PC-3 (cell line): Measurements from ENCODE around the gene CCDC122. TPM values are rescaled to one million over a fixed set of nuclear protein-coding genes. Genes with fewer than 3 reads are reported as not detected.

ENCODE experiments used
- ATAC-seq: fragments of 200-7000 bp; cut with Tn5 transposase; 2 replicates; pipeline ENCODE4 v1.9.1; 2020; ENCODE audit warnings: mild to moderate bottlenecking, moderate library complexity
- BruUV-seq: library from RNA; stranded (reverse); fragments of 400-500 nt; replicated peaks from 2 replicates; lab custom pipeline; 2021; lab: Mats Ljungman, UMichigan
- CTCF ChIA-PET: fragments of 300-600 bp; sonication (Branson Sonifier 250); formaldehyde crosslinking; loops from one replicate; lab custom pipeline; 2022; ENCODE audit warnings: antibody characterized with exemption; lab: Charles Lee
- POLR2A ChIA-PET: fragments of 300-600 bp; sonication (Branson Sonifier 250); formaldehyde crosslinking; loops from one replicate; lab custom pipeline; 2022; ENCODE audit warnings: antibody characterized with exemption; ENCODE audit not compliant: unreplicated experiment; lab: Charles Lee
- DNase-seq: peaks from one replicate; pipeline ENCODE4 v3.0.0-alpha.2; 2015
- H2AFZ ChIP-seq: fragments of 300-600 bp; sonication (generic); 2 replicates; pipeline ENCODE4 v1.6.0; 2016; ENCODE audit warnings: antibody characterized with exemption, low read length
- H3F3A ChIP-seq: fragments of 300-600 bp; sonication (generic); one replicate; pipeline ENCODE4 v1.6.0; 2017; ENCODE audit warnings: antibody characterized with exemption, low read length, control low read depth, mild to moderate bottlenecking; ENCODE audit not compliant: unreplicated experiment
- H3K27ac ChIP-seq: fragments of 300-600 bp; sonication (generic); 2 replicates; pipeline ENCODE4 v1.5.1; 2016; ENCODE audit warnings: mild to moderate bottlenecking, low read length
- H3K27me3 ChIP-seq: fragments of 300-600 bp; sonication (generic); 2 replicates; pipeline ENCODE4 v1.6.1; 2016; ENCODE audit warnings: low read length, mixed read lengths
- H3K36me3 ChIP-seq: fragments of 300-600 bp; sonication (generic); 2 replicates; pipeline ENCODE4 v1.6.1; 2016; ENCODE audit warnings: low read depth, mixed run types, low read length, mixed read lengths
- H3K4me1 ChIP-seq: fragments of 300-600 bp; sonication (generic); 2 replicates; pipeline ENCODE4 v1.5.1; 2016; ENCODE audit warnings: low read length; ENCODE audit not compliant: insufficient read depth
- H3K4me2 ChIP-seq: fragments of 300-600 bp; sonication (generic); 2 replicates; pipeline ENCODE4 v1.6.0; 2016; ENCODE audit warnings: low read length
- H3K4me3 ChIP-seq: fragments of 300-600 bp; sonication (generic); 2 replicates; pipeline ENCODE4 v1.5.1; 2016; ENCODE audit warnings: mild to moderate bottlenecking, low read length, mixed read lengths
- H3K79me2 ChIP-seq: fragments of 300-600 bp; sonication (generic); 2 replicates; pipeline ENCODE4 v1.6.1; 2017; ENCODE audit warnings: low read length, mixed read lengths
- H3K9ac ChIP-seq: fragments of 300-600 bp; sonication (generic); 2 replicates; pipeline ENCODE4 v1.6.0; 2016; ENCODE audit warnings: mild to moderate bottlenecking, low read length
- H3K9me2 ChIP-seq: fragments of 300-600 bp; sonication (generic); replicated peaks from 2 replicates; pipeline ENCODE4 v1.6.1; 2016; ENCODE audit warnings: mixed run types, low read length, mixed read lengths
- H3K9me3 ChIP-seq: fragments of 300-600 bp; sonication (generic); 2 replicates; pipeline ENCODE4 v1.6.1; 2016; ENCODE audit warnings: low read length, mixed read lengths
- H4K20me1 ChIP-seq: fragments of 300-600 bp; sonication (generic); 2 replicates; pipeline ENCODE4 v1.6.1; 2016; ENCODE audit warnings: low read length, mixed read lengths
- EZH2 ChIP-seq: fragments of 300-600 bp; sonication (generic); IDR thresholded peaks from one replicate; pipeline ENCODE4 v1.6.1; 2017; ENCODE audit warnings: antibody characterized with exemption, mild to moderate bottlenecking, low read length; ENCODE audit not compliant: unreplicated experiment
- EZH2phosphoT487 ChIP-seq: fragments of 300-600 bp; sonication (generic); IDR thresholded peaks from 2 replicates; pipeline ENCODE4 v1.6.1; 2018; ENCODE audit warnings: mild to moderate bottlenecking, antibody characterized with exemption, low read length, borderline replicate concordance
- intact Hi-C: fragments of 100-400 bp; cut with micrococcal nuclease; formaldehyde crosslinking; loops from 2 replicates; pipeline ENCODE4 v1.9.0; 2023
- total RNA-seq: library from RNA; depleted of rRNA; stranded (reverse); fragments of >200 nt; gene quantifications from 2 replicates; pipeline ENCODE4 v1.2.3, GENCODE V29; 2014
- TF ChIP-seq, protein P1 (sequence below): fragments of 300-600 bp; sonication (generic); conservative IDR thresholded peaks from 2 replicates; pipeline ENCODE4 v1.5.1; 2017; ENCODE audit warnings: antibody characterized with exemption, low read depth, mild to moderate bottlenecking, low read length

The CCDC122 gene
- total RNA-seq, 1 experiment from 2014 or later, result 4.6 TPM

GRCh38 chr13:43864921-43865320 lies 14.6 kb downstream of the CCDC122 start:
- TF ChIP-seq, protein P1, sequence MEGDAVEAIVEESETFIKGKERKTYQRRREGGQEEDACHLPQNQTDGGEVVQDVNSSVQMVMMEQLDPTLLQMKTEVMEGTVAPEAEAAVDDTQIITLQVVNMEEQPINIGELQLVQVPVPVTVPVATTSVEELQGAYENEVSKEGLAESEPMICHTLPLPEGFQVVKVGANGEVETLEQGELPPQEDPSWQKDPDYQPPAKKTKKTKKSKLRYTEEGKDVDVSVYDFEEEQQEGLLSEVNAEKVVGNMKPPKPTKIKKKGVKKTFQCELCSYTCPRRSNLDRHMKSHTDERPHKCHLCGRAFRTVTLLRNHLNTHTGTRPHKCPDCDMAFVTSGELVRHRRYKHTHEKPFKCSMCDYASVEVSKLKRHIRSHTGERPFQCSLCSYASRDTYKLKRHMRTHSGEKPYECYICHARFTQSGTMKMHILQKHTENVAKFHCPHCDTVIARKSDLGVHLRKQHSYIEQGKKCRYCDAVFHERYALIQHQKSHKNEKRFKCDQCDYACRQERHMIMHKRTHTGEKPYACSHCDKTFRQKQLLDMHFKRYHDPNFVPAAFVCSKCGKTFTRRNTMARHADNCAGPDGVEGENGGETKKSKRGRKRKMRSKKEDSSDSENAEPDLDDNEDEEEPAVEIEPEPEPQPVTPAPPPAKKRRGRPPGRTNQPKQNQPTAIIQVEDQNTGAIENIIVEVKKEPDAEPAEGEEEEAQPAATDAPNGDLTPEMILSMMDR, result no peak
- TF ChIP-seq EZH2 (no peak), EZH2phosphoT487 (no peak)
- ChIA-PET POLR2A (no interaction called here), CTCF (no interaction called here)
- Histone ChIP-seq H3K9me3 (no peaks in the 10 kb centered on the region), H4K20me1 (no peaks in the 10 kb centered on the region), H3K79me2 (no peaks in the 10 kb centered on the region), H3F3A (no peaks in the 10 kb centered on the region), H3K27ac (no peak overlapping the region), H3K36me3 (no peaks in the 10 kb centered on the region), H3K4me3 (no peak overlapping the region), H3K9me2 (no peaks in the 10 kb centered on the region), H2AFZ (no peak overlapping the region), H3K4me1 (peaks cover 16% of the 10 kb centered on the region), H3K9ac (no peak overlapping the region), H3K4me2 (no peak overlapping the region), H3K27me3 (no peaks in the 10 kb centered on the region)
- DNase-seq (peak; percentile 50), ATAC-seq (no peak)
- intact Hi-C loops, result no loop called here
- BruUV-seq, result no TSS peak

DNA sequence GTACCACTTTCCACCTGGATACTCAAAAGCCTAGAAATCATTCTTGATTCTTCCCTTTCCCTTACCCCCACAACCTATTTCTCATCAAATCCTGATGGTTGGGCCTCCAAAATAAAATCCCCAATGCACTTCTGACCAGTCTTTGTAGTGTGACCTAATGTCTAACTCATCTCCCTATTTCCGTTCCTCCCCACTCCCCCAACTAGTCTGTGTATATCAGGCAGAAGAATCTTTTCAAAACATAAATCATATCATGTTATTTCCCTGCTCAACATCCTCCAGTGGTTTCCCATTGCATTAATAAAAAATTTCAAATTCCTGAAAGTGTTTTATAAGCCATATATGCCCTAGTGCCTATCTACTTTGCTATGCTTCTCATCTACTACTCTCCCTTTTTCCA lies 17.7 kb downstream of the CCDC122 start:
- TF ChIP-seq EZH2phosphoT487, result no peak
- no peak for TF ChIP-seq EZH2
- TF ChIP-seq, protein P1, result no peak
- Histone ChIP-seq H3K27me3 (no peaks in the 10 kb centered on the region), H3K36me3 (no peaks in the 10 kb centered on the region), H4K20me1 (no peaks in the 10 kb centered on the region), H3K9me2 (no peaks in the 10 kb centered on the region), H2AFZ (no peak overlapping the region), H3K79me2 (no peaks in the 10 kb centered on the region), H3K4me1 (peaks cover 16% of the 10 kb centered on the region), H3K4me2 (no peak overlapping the region), H3K9me3 (no peaks in the 10 kb centered on the region), H3K4me3 (no peak overlapping the region), H3F3A (no peaks in the 10 kb centered on the region), H3K27ac (no peak overlapping the region), H3K9ac (no peak overlapping the region)
- BruUV-seq, result no TSS peak
- CTCF ChIA-PET, result no interaction called here
- DNase-seq (no peak), ATAC-seq (no peak)
- POLR2A ChIA-PET, result no interaction called here
- intact Hi-C loops, result no loop called here

- no peak overlapping the region for H3K9ac ChIP-seq
- no peaks in the 10 kb centered on the region for H3F3A ChIP-seq
- ChIA-PET POLR2A (no interaction called here), CTCF (no interaction called here)
- no peak overlapping the region for H3K27ac ChIP-seq
- no TSS peak for BruUV-seq
- no peaks in the 10 kb centered on the region for H3K27me3 ChIP-seq
- H3K79me2 ChIP-seq, result no peaks in the 10 kb centered on the region
- H3K9me3 ChIP-seq, result 0 out of 2 replicates have a peak, but pooled peaks cover 4% of the 10 kb centered on the region
- H3K36me3 ChIP-seq, result peaks cover 12% of the 10 kb centered on the region; the same call in 1 of the 2 replicates
- ATAC-seq (no peak), DNase-seq (no peak)
- intact Hi-C loops, result no loop called here
- peaks cover 7% of the 10 kb centered on the region for H3K4me1 ChIP-seq
- H3K9me2 ChIP-seq, result no peaks in the 10 kb centered on the region
- H4K20me1 ChIP-seq, result no peaks in the 10 kb centered on the region
- H3K4me2 ChIP-seq, result no peak overlapping the region
- no peak overlapping the region for H3K4me3 ChIP-seq
- TF ChIP-seq EZH2phosphoT487 (no peak), EZH2 (no peak)
- TF ChIP-seq, protein P1, result no peak
- no peak overlapping the region for H2AFZ ChIP-seq
Measured at GRCh38 chr13:43852923-43853404, 26.6 kb downstream of the CCDC122 start.
